NCI-H82 (cell line): ENCODE data around the gene THEM5.
"Not testable (repeated sequence)": the region's sequence is repeated elsewhere in the genome, so short reads cannot be mapped to it uniquely, and the experiment has no call there.

ENCODE experiments used
- DNase-seq: peaks from one replicate; lab custom pipeline; 2025; lab: John Stamatoyannopoulos, UW

THEM5 gene

GRCh38 chr1:151853411-151853943 lies at the start of gene THEM5:
TSS of gene THEM5 (minus strand) at chr1:151853712. CDS start at chr1:151853565, 147 bp downstream.
- peak; percentile 32 for DNase-seq

- no peak for DNase-seq
Observed at GRCh38 chr1:151902858-151903257, 49.3 kb upstream of the THEM5 start.

GRCh38 chr1:151900804-151901203 lies 47.3 kb upstream of the THEM5 start:
- not testable (repeated sequence) for DNase-seq

- DNase-seq, result peak; percentile 25
Observed at GRCh38 chr1:151898519-151898991, 45.0 kb upstream of the THEM5 start.

- DNase-seq, result no peak
Observed at GRCh38 chr1:151897991-151898431, 44.5 kb upstream of the THEM5 start.

- DNase-seq, result no peak
Observed at GRCh38 chr1:151893176-151893924, 39.8 kb upstream of the THEM5 start.

GRCh38 chr1:151892190-151892589 lies 38.7 kb upstream of the THEM5 start:
- no peak for DNase-seq

GRCh38 chr1:151891512-151891911 lies 38.0 kb upstream of the THEM5 start:
- DNase-seq, result no peak

- peak; percentile 53 for DNase-seq
Observed at GRCh38 chr1:151888972-151889570, 35.6 kb upstream of the THEM5 start.

- DNase-seq, result no peak
Observed at GRCh38 chr1:151887028-151887427, 33.5 kb upstream of the THEM5 start.

GRCh38 chr1:151885479-151885878 lies 32.0 kb upstream of the THEM5 start:
- DNase-seq, result no peak

- not testable (repeated sequence) for DNase-seq
Observed at GRCh38 chr1:151884879-151885278, 31.4 kb upstream of the THEM5 start.

GRCh38 chr1:151884445-151884844 lies 30.9 kb upstream of the THEM5 start:
- not testable (repeated sequence) for DNase-seq

- DNase-seq, result not testable (repeated sequence)
Observed at GRCh38 chr1:151883898-151884297, 30.4 kb upstream of the THEM5 start.

GRCh38 chr1:151882918-151883317 lies 29.4 kb upstream of the THEM5 start:
- not testable (repeated sequence) for DNase-seq

GRCh38 chr1:151882466-151882865 lies 29.0 kb upstream of the THEM5 start:
- no peak for DNase-seq

GRCh38 chr1:151881479-151881878 lies 28.0 kb upstream of the THEM5 start:
- no peak for DNase-seq

- DNase-seq, result no peak
Observed at GRCh38 chr1:151875419-151876097, 22.0 kb upstream of the THEM5 start.

- not testable (repeated sequence) for DNase-seq
Observed at GRCh38 chr1:151872776-151873175, 19.3 kb upstream of the THEM5 start.

- no peak for DNase-seq
Observed at GRCh38 chr1:151871284-151872030, 17.9 kb upstream of the THEM5 start.

GRCh38 chr1:151868486-151868885 lies 15.0 kb upstream of the THEM5 start:
- DNase-seq, result no peak
